GM19328 (cell line): ENCODE data around the gene SLC35G2.
"Not testable (repeated sequence)": the region's sequence is repeated elsewhere in the genome, so short reads cannot be mapped to it uniquely, and the experiment has no call there.

Experiments
- ATAC-seq: cut with Tn5 transposase; IDR thresholded peaks from one replicate; pipeline ENCODE4 v1.9.1; 2021; ENCODE audit warnings: mild to moderate bottlenecking, moderate library complexity; ENCODE audit not compliant: unreplicated experiment

Gene SLC35G2

GRCh38 chr3:136835089-136835812 lies 16.3 kb downstream of the SLC35G2 start:
- no peak for ATAC-seq

GRCh38 chr3:136835813-136836510 lies 17.0 kb downstream of the SLC35G2 start:
- no peak for ATAC-seq

- ATAC-seq, result no peak
Measured at GRCh38 chr3:136836511-136837156, 17.7 kb downstream of the SLC35G2 start.

- ATAC-seq, result no peak
Measured at GRCh38 chr3:136838641-136839555, 20.0 kb downstream of the SLC35G2 start.

GRCh38 chr3:136839556-136839931 lies 20.6 kb downstream of the SLC35G2 start:
- ATAC-seq, result no peak

GRCh38 chr3:136840252-136840651 lies 21.3 kb downstream of the SLC35G2 start:
- no peak for ATAC-seq

GRCh38 chr3:136842294-136842693 lies 23.4 kb downstream of the SLC35G2 start:
- ATAC-seq, result no peak

GRCh38 chr3:136844724-136845123 lies 25.8 kb downstream of the SLC35G2 start:
- ATAC-seq, result no peak

- no peak for ATAC-seq
Measured at GRCh38 chr3:136852180-136852579, 33.3 kb downstream of the SLC35G2 start.

GRCh38 chr3:136856665-136857064 lies 37.7 kb downstream of the SLC35G2 start:
- ATAC-seq, result no peak

- ATAC-seq, result no peak
Measured at GRCh38 chr3:136858381-136858780, 39.5 kb downstream of the SLC35G2 start.

- ATAC-seq, result no peak
Measured at GRCh38 chr3:136860541-136860940, 41.6 kb downstream of the SLC35G2 start.

GRCh38 chr3:136861890-136862616 lies 43.1 kb downstream of the SLC35G2 start, which contains the start of gene NCK1:
Gene NCK1 (plus strand): TSS chr3:136862208. CDS start chr3:136928002, 65,794 bp downstream.
- ATAC-seq, result peak; percentile 98

- no peak for ATAC-seq
Measured at GRCh38 chr3:136862617-136863322, 43.8 kb downstream of the SLC35G2 start.

- no peak for ATAC-seq
Measured at GRCh38 chr3:136869282-136869681, 50.4 kb downstream of the SLC35G2 start.

GRCh38 chr3:136872258-136872657 lies 53.3 kb downstream of the SLC35G2 start:
- not testable (repeated sequence) for ATAC-seq

GRCh38 chr3:136879510-136879909 lies 60.6 kb downstream of the SLC35G2 start:
- ATAC-seq, result not testable (repeated sequence)

GRCh38 chr3:136882571-136882970 lies 63.6 kb downstream of the SLC35G2 start:
- no peak for ATAC-seq

- ATAC-seq, result no peak
Measured at GRCh38 chr3:136883967-136884720, 65.2 kb downstream of the SLC35G2 start.
